GM12865 (cell line): Measurements from ENCODE around the gene FUNDC1.

Source experiments
- DNase-seq: peaks from one replicate; pipeline ENCODE4 v3.0.0; 2010; ENCODE audit warnings: low read depth
- H3K4me3 ChIP-seq: 2 replicates; pipeline ENCODE4 v1.5.1; 2011; ENCODE audit warnings: mild to moderate bottlenecking, low read depth, low read length, control low read depth
- CTCF ChIP-seq: IDR thresholded peaks from 2 replicates; pipeline ENCODE4 v1.5.1; 2011; ENCODE audit warnings: low read length, control low read depth, low read depth, inconsistent platforms; ENCODE audit not compliant: insufficient read depth; ENCODE audit errors: missing control alignments

Gene FUNDC1

GRCh38 chrX:44542567-44543325, at the start of gene FUNDC1:
Gene FUNDC1 (minus strand): TSS chrX:44542859. CDS start chrX:44542832, 27 bp downstream.
- DNase-seq: peak; percentile 93
- H3K4me3 ChIP-seq: peak within 1 kb of the TSS; percentile 77
- peak; percentile 13 for TF ChIP-seq CTCF

GRCh38 chrX:44585866-44586265, 43.2 kb upstream of the FUNDC1 start:
- no peak for DNase-seq
- no peak for TF ChIP-seq CTCF
- H3K4me3 ChIP-seq: no peak overlapping the region

- TF ChIP-seq CTCF: no peak
- no peak for DNase-seq
Observed at GRCh38 chrX:44580466-44580865, 37.8 kb upstream of the FUNDC1 start.

GRCh38 chrX:44572340-44572938, 29.8 kb upstream of the FUNDC1 start:
- no peak for TF ChIP-seq CTCF
- H3K4me3 ChIP-seq: no peak overlapping the region
- DNase-seq: no peak

More at GRCh38 chrX:44580466-44580865, 37.8 kb upstream of the FUNDC1 start:
- H3K4me3 ChIP-seq: no peak overlapping the region

- H3K4me3 ChIP-seq: no peak overlapping the region
- DNase-seq: no peak
- TF ChIP-seq CTCF: no peak
Observed at GRCh38 chrX:44570522-44570921, 27.9 kb upstream of the FUNDC1 start.

- no peak for DNase-seq
- no peak for TF ChIP-seq CTCF
- H3K4me3 ChIP-seq: no peak overlapping the region
Observed at GRCh38 chrX:44569122-44569521, 26.5 kb upstream of the FUNDC1 start.
